Astrocyte (in vitro differentiated cells and primary cell): ENCODE measurements around the gene NCF2.

Experiments
- EZH2 ChIP-seq: IDR thresholded peaks from 2 replicates; pipeline ENCODE4 v1.6.1; 2012; ENCODE audit warnings: mild to moderate bottlenecking, low read length, inconsistent platforms; ENCODE audit not compliant: insufficient read depth
- TF ChIP-seq, protein P1 (sequence below): IDR thresholded peaks from 2 replicates; pipeline ENCODE4 v1.5.1; 2011; ENCODE audit warnings: low read depth, mild to moderate bottlenecking, inconsistent platforms, low read length, moderate library complexity; ENCODE audit not compliant: insufficient read depth

DNA sequence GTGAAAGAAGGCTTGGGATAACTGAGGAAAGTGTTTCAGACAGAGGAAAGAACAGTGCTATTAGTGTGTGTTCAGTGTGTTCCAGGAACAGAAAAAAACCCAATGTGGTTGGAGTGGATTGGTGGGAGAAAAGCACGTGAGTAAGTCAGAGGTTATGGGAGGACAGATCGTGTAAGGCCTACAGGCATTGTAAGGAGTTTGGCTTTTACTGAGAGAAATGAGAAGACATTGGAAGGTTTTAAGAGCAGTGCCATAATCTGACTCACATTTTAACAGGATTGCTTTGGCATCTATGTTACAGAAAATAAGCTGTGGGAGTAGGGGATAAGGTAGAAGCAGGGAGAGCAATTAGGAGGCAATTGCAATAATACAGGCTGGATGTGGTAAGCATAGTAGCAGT lies 40.5 kb upstream of the NCF2 start:
- TF ChIP-seq, protein P1, sequence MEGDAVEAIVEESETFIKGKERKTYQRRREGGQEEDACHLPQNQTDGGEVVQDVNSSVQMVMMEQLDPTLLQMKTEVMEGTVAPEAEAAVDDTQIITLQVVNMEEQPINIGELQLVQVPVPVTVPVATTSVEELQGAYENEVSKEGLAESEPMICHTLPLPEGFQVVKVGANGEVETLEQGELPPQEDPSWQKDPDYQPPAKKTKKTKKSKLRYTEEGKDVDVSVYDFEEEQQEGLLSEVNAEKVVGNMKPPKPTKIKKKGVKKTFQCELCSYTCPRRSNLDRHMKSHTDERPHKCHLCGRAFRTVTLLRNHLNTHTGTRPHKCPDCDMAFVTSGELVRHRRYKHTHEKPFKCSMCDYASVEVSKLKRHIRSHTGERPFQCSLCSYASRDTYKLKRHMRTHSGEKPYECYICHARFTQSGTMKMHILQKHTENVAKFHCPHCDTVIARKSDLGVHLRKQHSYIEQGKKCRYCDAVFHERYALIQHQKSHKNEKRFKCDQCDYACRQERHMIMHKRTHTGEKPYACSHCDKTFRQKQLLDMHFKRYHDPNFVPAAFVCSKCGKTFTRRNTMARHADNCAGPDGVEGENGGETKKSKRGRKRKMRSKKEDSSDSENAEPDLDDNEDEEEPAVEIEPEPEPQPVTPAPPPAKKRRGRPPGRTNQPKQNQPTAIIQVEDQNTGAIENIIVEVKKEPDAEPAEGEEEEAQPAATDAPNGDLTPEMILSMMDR = no peak
- TF ChIP-seq EZH2 = no peak
